ENCODE data around the gene EXOC2. TPM values are rescaled to one million over a fixed set of nuclear protein-coding genes. Genes with fewer than 3 reads are reported as not detected.
A peak's percentile ranks its signal among the peaks of the same experiment; 100 is the strongest.

EXOC2 gene
- total RNA-seq, 2 experiments from 2014 or later, result 29.9 to 30.2 TPM

- ChIA-PET CTCF (interaction anchor here (0.7 to 1.6 kb wide), 5 partner anchors 10 to 108 kb away, joined by 3 to 5 read pairs (median 4); no protein-coding TSS in a partner anchor), POLR2A (interaction anchor here (1.6 kb wide), 1 partner anchor 14 kb away, joined by 7 read pairs; the partner anchor contains the start of gene EXOC2)
- intact Hi-C loops (cut with micrococcal nuclease), result no loop called here
- Mint-ChIP-seq H3K36me3 (ENCODE audit: low read depth) (peaks cover 8% of the 10 kb centered on the region), H3K9me3 (no peaks in the 10 kb centered on the region), H3K27ac (no peak overlapping the region), H3K4me3 (no peak overlapping the region), H3K27me3 (no peaks in the 10 kb centered on the region), H3K4me1 (ENCODE audit: low read depth) (peaks cover 55% of the 10 kb centered on the region)
- ATAC-seq (no peak), DNase-seq (no peak)
- TF ChIP-seq CTCF (IDR thresholded peaks at IDR 0.05), result no peak
Measured at GRCh38 chr6:679282-679681, 13.7 kb downstream of the EXOC2 start.

GRCh38 chr6:678520-678919 is 14.4 kb downstream of the EXOC2 start:
- no peak overlapping the region for H3K4me3 Mint-ChIP-seq
- ChIA-PET CTCF (interaction anchor here (0.7 to 1.4 kb wide), 4 partner anchors 11 to 109 kb away, joined by 3 to 5 read pairs (median 4); no protein-coding TSS in a partner anchor), POLR2A (no interaction called here)
- intact Hi-C loops (cut with micrococcal nuclease), result no loop called here
- ATAC-seq, result no peak
- H3K36me3 Mint-ChIP-seq (ENCODE audit: low read depth), result peaks cover 8% of the 10 kb centered on the region
- peaks cover 47% of the 10 kb centered on the region for H3K4me1 Mint-ChIP-seq (ENCODE audit: low read depth)
- no peak overlapping the region for H3K27ac Mint-ChIP-seq
- DNase-seq, result no peak
- no peak for TF ChIP-seq CTCF (IDR thresholded peaks at IDR 0.05)
- H3K27me3 Mint-ChIP-seq, result no peaks in the 10 kb centered on the region
- no peaks in the 10 kb centered on the region for H3K9me3 Mint-ChIP-seq

GRCh38 chr6:677919-678318 is 15.0 kb downstream of the EXOC2 start:
- Mint-ChIP-seq H3K36me3 (ENCODE audit: low read depth) (peaks cover 8% of the 10 kb centered on the region), H3K27me3 (no peaks in the 10 kb centered on the region), H3K27ac (no peak overlapping the region), H3K4me1 (ENCODE audit: low read depth) (peaks cover 41% of the 10 kb centered on the region), H3K9me3 (no peaks in the 10 kb centered on the region), H3K4me3 (no peak overlapping the region)
- ATAC-seq (no peak), DNase-seq (no peak)
- ChIA-PET CTCF (no interaction called here), POLR2A (no interaction called here)
- TF ChIP-seq CTCF (IDR thresholded peaks at IDR 0.05), result no peak
- intact Hi-C loops (cut with micrococcal nuclease), result no loop called here

GRCh38 chr6:674956-675355 is 18.0 kb downstream of the EXOC2 start:
- intact Hi-C loops (cut with micrococcal nuclease), result no loop called here
- peaks cover 6% of the 10 kb centered on the region for H3K9me3 Mint-ChIP-seq
- ChIA-PET POLR2A (interaction anchor here (0.6 to 1.1 kb wide), 2 partner anchors 8 to 210 kb away, joined by 3 to 4 read pairs; no protein-coding TSS in a partner anchor), CTCF (interaction anchor here (0.6 to 0.7 kb wide), 2 partner anchors 82 to 1535 kb away, joined by 3 read pairs; no protein-coding TSS in a partner anchor)
- H3K4me1 Mint-ChIP-seq (ENCODE audit: low read depth), result peaks cover 22% of the 10 kb centered on the region
- H3K4me3 Mint-ChIP-seq, result no peak overlapping the region
- H3K27ac Mint-ChIP-seq, result peak overlapping the region; percentile 27
- no peak for TF ChIP-seq CTCF (IDR thresholded peaks at IDR 0.05)
- DNase-seq (no peak), ATAC-seq (peak; percentile 55)
- no peaks in the 10 kb centered on the region for H3K27me3 Mint-ChIP-seq
- H3K36me3 Mint-ChIP-seq (ENCODE audit: low read depth), result peaks cover 12% of the 10 kb centered on the region

GRCh38 chr6:674406-674805 is 18.5 kb downstream of the EXOC2 start:
- no peak for DNase-seq
- Mint-ChIP-seq H3K4me3 (no peak overlapping the region), H3K36me3 (ENCODE audit: low read depth) (peaks cover 12% of the 10 kb centered on the region), H3K4me1 (ENCODE audit: low read depth) (peaks cover 19% of the 10 kb centered on the region), H3K27me3 (no peaks in the 10 kb centered on the region), H3K27ac (no peak overlapping the region), H3K9me3 (peaks cover 6% of the 10 kb centered on the region)
- no peak for ATAC-seq
- CTCF ChIA-PET, result interaction anchor here (0.6 to 0.7 kb wide), 2 partner anchors 81 to 1535 kb away, joined by 3 read pairs; no protein-coding TSS in a partner anchor
- TF ChIP-seq CTCF (IDR thresholded peaks at IDR 0.05), result no peak
- intact Hi-C loops (cut with micrococcal nuclease), result no loop called here
- POLR2A ChIA-PET, result interaction anchor here (0.6 to 1.1 kb wide), 2 partner anchors 9 to 209 kb away, joined by 3 to 4 read pairs; no protein-coding TSS in a partner anchor

Measured in activated CD8-positive, alpha-beta T cell treated with anti-CD3 and anti-CD28 coated beads for 36 hours (primary cell).